ENCODE results near the gene NEDD4.

NEDD4 gene

DNA sequence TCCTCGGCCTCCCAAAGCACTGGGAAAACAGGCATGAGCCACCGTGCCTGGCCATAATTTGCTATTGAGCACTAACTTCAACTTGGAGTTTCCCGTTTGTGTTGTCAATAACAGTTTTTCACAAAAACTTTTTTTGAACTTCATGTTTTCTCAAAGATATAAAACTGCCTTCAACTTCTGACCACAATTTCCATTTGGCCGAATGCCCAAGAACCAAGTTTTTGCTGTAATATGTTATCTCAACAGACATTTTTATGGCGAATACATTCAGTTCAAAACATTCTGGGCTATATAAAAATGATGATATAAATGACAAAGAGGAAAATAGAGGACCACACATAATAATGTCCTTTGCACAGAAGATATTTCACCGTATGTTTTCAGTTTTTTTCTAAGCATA lies 56.4 kb downstream of the NEDD4 start:
- TF ChIP-seq POLR2AphosphoS5 (IDR thresholded peaks at IDR 0.05; ENCODE audit: low read depth, low read length) (no peak), TAF1 (IDR thresholded peaks at IDR 0.05; ENCODE audit: borderline replicate concordance, insufficient read depth, low read length) (no peak), SIN3A (IDR thresholded peaks at IDR 0.05; ENCODE audit: borderline replicate concordance, insufficient read depth, low read length) (no peak), FOXP2 (optimal IDR thresholded peaks at IDR 0.05; ENCODE audit: borderline replicate concordance, extremely low read depth, extremely low read length, insufficient read depth) (no peak)
- TF ChIP-seq, protein P1, sequence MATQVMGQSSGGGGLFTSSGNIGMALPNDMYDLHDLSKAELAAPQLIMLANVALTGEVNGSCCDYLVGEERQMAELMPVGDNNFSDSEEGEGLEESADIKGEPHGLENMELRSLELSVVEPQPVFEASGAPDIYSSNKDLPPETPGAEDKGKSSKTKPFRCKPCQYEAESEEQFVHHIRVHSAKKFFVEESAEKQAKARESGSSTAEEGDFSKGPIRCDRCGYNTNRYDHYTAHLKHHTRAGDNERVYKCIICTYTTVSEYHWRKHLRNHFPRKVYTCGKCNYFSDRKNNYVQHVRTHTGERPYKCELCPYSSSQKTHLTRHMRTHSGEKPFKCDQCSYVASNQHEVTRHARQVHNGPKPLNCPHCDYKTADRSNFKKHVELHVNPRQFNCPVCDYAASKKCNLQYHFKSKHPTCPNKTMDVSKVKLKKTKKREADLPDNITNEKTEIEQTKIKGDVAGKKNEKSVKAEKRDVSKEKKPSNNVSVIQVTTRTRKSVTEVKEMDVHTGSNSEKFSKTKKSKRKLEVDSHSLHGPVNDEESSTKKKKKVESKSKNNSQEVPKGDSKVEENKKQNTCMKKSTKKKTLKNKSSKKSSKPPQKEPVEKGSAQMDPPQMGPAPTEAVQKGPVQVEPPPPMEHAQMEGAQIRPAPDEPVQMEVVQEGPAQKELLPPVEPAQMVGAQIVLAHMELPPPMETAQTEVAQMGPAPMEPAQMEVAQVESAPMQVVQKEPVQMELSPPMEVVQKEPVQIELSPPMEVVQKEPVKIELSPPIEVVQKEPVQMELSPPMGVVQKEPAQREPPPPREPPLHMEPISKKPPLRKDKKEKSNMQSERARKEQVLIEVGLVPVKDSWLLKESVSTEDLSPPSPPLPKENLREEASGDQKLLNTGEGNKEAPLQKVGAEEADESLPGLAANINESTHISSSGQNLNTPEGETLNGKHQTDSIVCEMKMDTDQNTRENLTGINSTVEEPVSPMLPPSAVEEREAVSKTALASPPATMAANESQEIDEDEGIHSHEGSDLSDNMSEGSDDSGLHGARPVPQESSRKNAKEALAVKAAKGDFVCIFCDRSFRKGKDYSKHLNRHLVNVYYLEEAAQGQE (IDR thresholded peaks at IDR 0.05; ENCODE audit: insufficient read depth in 1 of 2, low read depth in 2 of 2, low read length in 2 of 2): no peak

DNA sequence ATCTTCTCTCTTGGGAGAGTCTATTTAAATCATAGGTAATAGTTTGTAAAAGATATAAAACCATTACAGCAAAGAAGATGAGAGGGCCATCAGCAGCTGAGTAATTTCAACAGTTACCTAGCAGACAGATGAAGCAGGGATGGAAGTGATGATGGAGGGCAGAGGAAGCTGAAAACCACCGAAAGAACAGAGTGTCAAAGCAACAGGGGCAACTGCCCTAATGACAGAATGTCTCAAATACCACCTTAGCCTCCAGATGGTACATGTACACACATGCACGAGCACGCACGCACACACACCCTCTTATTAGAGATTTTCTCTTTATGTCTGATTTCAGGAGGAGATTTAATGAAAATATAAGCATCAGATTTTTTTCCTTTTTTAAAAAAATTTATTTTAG lies 64.5 kb downstream of the NEDD4 start:
- TF ChIP-seq POLR2AphosphoS5 (IDR thresholded peaks at IDR 0.05; ENCODE audit: low read depth, low read length): no peak
- no peak for TF ChIP-seq TAF1 (IDR thresholded peaks at IDR 0.05; ENCODE audit: borderline replicate concordance, insufficient read depth, low read length)

DNA sequence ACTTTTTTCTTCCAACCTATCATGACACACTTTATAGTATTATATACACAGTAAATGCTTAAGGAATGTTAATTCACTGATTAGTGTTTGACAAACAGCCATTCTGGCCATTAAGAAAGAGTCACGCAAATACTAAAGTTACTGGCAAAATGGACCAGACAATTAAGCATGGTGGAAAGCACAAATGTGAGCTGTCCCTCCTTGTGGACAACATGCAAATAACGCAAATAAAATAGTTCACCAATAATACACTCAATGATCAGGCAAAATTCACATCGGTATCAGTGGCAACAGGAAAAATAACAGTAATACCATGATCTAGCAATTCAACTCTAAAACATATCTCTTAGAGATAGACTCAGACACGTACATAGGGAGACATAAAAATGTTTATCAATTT lies 71.7 kb downstream of the NEDD4 start:
- TF ChIP-seq SIN3A (IDR thresholded peaks at IDR 0.05; ENCODE audit: borderline replicate concordance, insufficient read depth, low read length): no peak
- TF ChIP-seq POLR2AphosphoS5 (IDR thresholded peaks at IDR 0.05; ENCODE audit: low read depth, low read length): no peak
- TF ChIP-seq, protein P1 (IDR thresholded peaks at IDR 0.05; ENCODE audit: insufficient read depth in 1 of 2, low read depth in 2 of 2, low read length in 2 of 2): no peak
- no peak for TF ChIP-seq TAF1 (IDR thresholded peaks at IDR 0.05; ENCODE audit: borderline replicate concordance, insufficient read depth, low read length)
- no peak for TF ChIP-seq FOXP2 (optimal IDR thresholded peaks at IDR 0.05; ENCODE audit: borderline replicate concordance, extremely low read depth, extremely low read length, insufficient read depth)

DNA sequence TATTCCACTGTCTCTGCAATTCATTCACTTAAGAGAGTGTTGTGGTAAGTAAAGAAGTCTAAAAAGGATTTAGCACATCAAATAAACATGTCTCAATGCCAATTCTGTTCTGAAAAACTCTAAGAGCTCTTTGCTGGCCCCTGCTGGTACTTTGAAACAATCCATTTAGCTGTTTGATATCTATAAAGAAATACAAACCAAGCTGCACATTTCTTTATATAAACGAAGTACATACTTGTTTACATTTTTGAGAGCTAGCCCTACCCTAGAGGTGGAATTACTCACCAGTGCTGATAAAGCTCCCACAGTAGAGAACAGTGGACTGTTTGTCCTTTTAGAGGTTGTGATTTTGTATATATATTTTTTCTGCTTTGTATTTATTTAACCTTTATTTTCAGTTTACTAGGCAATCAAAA lies 75.5 kb downstream of the NEDD4 start:
- TF ChIP-seq POLR2AphosphoS5 (IDR thresholded peaks at IDR 0.05; ENCODE audit: low read depth, low read length) (no peak), TAF1 (IDR thresholded peaks at IDR 0.05; ENCODE audit: borderline replicate concordance, insufficient read depth, low read length) (no peak), SIN3A (IDR thresholded peaks at IDR 0.05; ENCODE audit: borderline replicate concordance, insufficient read depth, low read length) (no peak), FOXP2 (optimal IDR thresholded peaks at IDR 0.05; ENCODE audit: borderline replicate concordance, extremely low read depth, extremely low read length, insufficient read depth) (no peak)
- TF ChIP-seq, protein P1 (IDR thresholded peaks at IDR 0.05; ENCODE audit: insufficient read depth in 1 of 2, low read depth in 2 of 2, low read length in 2 of 2): no peak

DNA sequence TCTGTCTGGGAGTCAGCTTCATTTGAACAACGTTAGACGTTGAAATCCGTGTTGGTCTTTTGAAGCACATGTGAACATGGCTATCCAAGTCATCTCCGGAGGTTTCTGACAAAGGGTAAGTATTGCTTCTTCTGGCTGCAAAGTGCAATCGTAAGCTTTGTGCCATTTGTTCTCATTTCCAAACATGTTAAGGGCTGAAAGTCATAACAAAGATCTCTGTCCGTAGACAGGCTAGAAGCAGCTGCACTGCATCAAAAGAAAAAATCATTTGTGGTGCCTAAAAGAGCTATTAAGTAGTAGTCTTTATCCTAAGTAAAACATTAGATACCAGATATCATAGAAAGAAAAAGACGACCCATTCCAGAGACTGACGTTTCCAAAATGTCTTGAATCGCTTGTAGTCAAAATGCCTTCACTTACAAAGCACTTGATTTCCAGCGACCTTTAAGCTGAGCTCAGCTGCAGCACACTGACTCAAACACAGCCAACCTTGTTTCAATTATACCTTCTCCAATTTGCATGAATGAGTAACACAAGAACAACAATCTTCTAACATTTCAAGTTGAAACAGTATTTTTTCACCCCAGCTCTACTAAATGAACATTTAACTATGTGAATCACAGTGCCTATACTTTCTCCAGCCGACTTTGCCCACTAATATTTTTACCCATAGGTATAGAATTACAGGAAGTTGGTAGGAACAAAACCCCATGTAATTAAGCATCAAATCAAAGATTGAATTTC lies 76.6 kb downstream of the NEDD4 start:
- TF ChIP-seq SIN3A (IDR thresholded peaks at IDR 0.05; ENCODE audit: borderline replicate concordance, insufficient read depth, low read length) (no peak), POLR2AphosphoS5 (IDR thresholded peaks at IDR 0.05; ENCODE audit: low read depth, low read length) (no peak), FOXP2 (optimal IDR thresholded peaks at IDR 0.05; ENCODE audit: borderline replicate concordance, extremely low read depth, extremely low read length, insufficient read depth) (no peak), TAF1 (IDR thresholded peaks at IDR 0.05; ENCODE audit: borderline replicate concordance, insufficient read depth, low read length) (no peak)
- TF ChIP-seq, protein P1 (IDR thresholded peaks at IDR 0.05; ENCODE audit: insufficient read depth in 1 of 2, low read depth in 2 of 2, low read length in 2 of 2): no peak

Measured in PFSK-1 (cell line).